SK-N-SH (cell line): ENCODE measurements around the gene LIN7C. TPM values are rescaled to one million over a fixed set of nuclear protein-coding genes. Genes with fewer than 3 reads are reported as not detected.
A peak's percentile ranks its signal among the peaks of the same experiment; 100 is the strongest.

ENCODE experiments used
- CTCF ChIA-PET: fragments of 300-600, 350-600 bp; formaldehyde crosslinking; extraction: SDS; loops from one replicate; lab custom pipeline; 2021; lab: Yijun Ruan, JAX
- POLR2A ChIA-PET: fragments of 350-600 bp; sonication (Branson Sonifier 250); formaldehyde crosslinking; extraction: SDS; loops from one replicate; lab custom pipeline; 2020; ENCODE audit warnings: antibody characterized with exemption, inconsistent platforms; lab: Yijun Ruan, JAX
- DNase-seq: peaks from one replicate; pipeline ENCODE4 v3.0.0; 2012
- H2AFZ ChIP-seq: fragments of 200-600 bp; sonication (generic); 2 replicates; pipeline ENCODE4 v1.8.1; 2016; ENCODE audit warnings: antibody characterized with exemption, mild to moderate bottlenecking, low read depth
- H3F3A ChIP-seq: fragments of 200-600 bp; sonication (generic); replicated peaks from 2 replicates; pipeline ENCODE3; 2016; ENCODE audit warnings: antibody characterized with exemption, mild to moderate bottlenecking; ENCODE audit not compliant: insufficient read depth
- H3K27ac ChIP-seq, 2 experiments: fragments of 200-500 bp in 1 of 2; fragments of 200-600 bp in 1 of 2; sonication (Bioruptor generic) in 1 of 2; sonication (generic), shearing (Covaris generic) in 1 of 2; 2 replicates each; pipeline versions ENCODE4 v1.5.1 to v1.6.1; 2014 to 2016; ENCODE audit warnings: low read depth in 2 of 2, inconsistent platforms in 1 of 2, low read length in 1 of 2, mild to moderate bottlenecking in 1 of 2, mixed read lengths in 1 of 2
- H3K27me3 ChIP-seq: fragments of 200-600 bp; sonication (generic), shearing (Covaris generic); 2 replicates; pipeline ENCODE4 v1.6.1; 2016; ENCODE audit warnings: mixed run types; ENCODE audit not compliant: insufficient read depth
- H3K36me3 ChIP-seq, 2 experiments: fragments of 200-500 bp in 1 of 2; fragments of 200-600 bp in 1 of 2; sonication (Bioruptor generic) in 1 of 2; sonication (generic) in 1 of 2; replicated peaks in 1 of 2; 2 replicates each; pipeline versions ENCODE3 to v1.5.1; 2014 to 2016; ENCODE audit warnings: low read length in 1 of 2, mild to moderate bottlenecking in 1 of 2; ENCODE audit not compliant: insufficient read depth in 2 of 2, control insufficient read depth in 1 of 2
- H3K4me1 ChIP-seq, 2 experiments: fragments of 200-500 bp in 1 of 2; fragments of 200-600 bp in 1 of 2; sonication (Bioruptor generic) in 1 of 2; sonication (generic), shearing (Covaris generic) in 1 of 2; 2 replicates each; pipeline versions ENCODE4 v1.5.1 to v1.6.1; 2014 to 2016; ENCODE audit warnings: low read depth in 1 of 2, low read length in 1 of 2, mixed run types in 1 of 2; ENCODE audit not compliant: insufficient read depth in 2 of 2, control insufficient read depth in 1 of 2
- H3K4me2 ChIP-seq: fragments of 200-600 bp; sonication (generic), shearing (Covaris generic); 2 replicates; pipeline ENCODE4 v1.6.1; 2017; ENCODE audit warnings: mixed run types
- H3K4me3 ChIP-seq, 2 experiments: fragments of 200-500 bp in 1 of 2; fragments of 200-600 bp in 1 of 2; sonication (Bioruptor generic) in 1 of 2; sonication (generic), shearing (Covaris generic) in 1 of 2; 2 replicates each; pipeline versions ENCODE4 v1.5.1 to v1.8.1; 2014 to 2016; ENCODE audit warnings: low read depth in 2 of 2, inconsistent platforms in 1 of 2, low read length in 1 of 2, mild to moderate bottlenecking in 1 of 2, mixed read lengths in 1 of 2, moderate library complexity in 1 of 2
- H3K79me2 ChIP-seq: fragments of 200-600 bp; sonication (generic); 2 replicates; pipeline ENCODE4 v1.8.1; 2017; ENCODE audit warnings: mild to moderate bottlenecking; ENCODE audit not compliant: insufficient read depth
- H3K9ac ChIP-seq: fragments of 200-600 bp; sonication (generic); 2 replicates; pipeline ENCODE4 v1.6.1; 2017; ENCODE audit warnings: mixed run types
- H3K9me2 ChIP-seq: fragments of 200-600 bp; sonication (generic); 2 replicates; pipeline ENCODE4 v1.6.1; 2017; ENCODE audit warnings: mixed run types
- H3K9me3 ChIP-seq: fragments of 200-600 bp; sonication (generic); 2 replicates; pipeline ENCODE4 v1.6.1; 2017; ENCODE audit warnings: mixed run types, mild to moderate bottlenecking, moderate library complexity
- H4K20me1 ChIP-seq: fragments of 200-600 bp; sonication (generic); 2 replicates; pipeline ENCODE4 v1.6.1; 2017; ENCODE audit warnings: mild to moderate bottlenecking, mixed run types; ENCODE audit not compliant: insufficient read depth
- ELF1 ChIP-seq: IDR thresholded peaks from 2 replicates; pipeline ENCODE4 v1.4.0; 2012
- EP300 ChIP-seq, 2 experiments: IDR thresholded peaks; 2 replicates each; pipeline versions ENCODE4 v1.4.0 to v1.6.1; 2012; ENCODE audit warnings: borderline replicate concordance in 1 of 2, low read depth in 1 of 2, low read length in 1 of 2
- EZH2phosphoT487 ChIP-seq: fragments of 200-600 bp; sonication (generic); IDR thresholded peaks from 2 replicates; pipeline ENCODE4 v1.6.1; 2017; ENCODE audit warnings: low read depth, mixed run types, mild to moderate bottlenecking, antibody characterized with exemption, moderate library complexity, borderline replicate concordance
- FOXJ3 ChIP-seq: sonication (generic); formaldehyde crosslinking; IDR thresholded peaks from 2 replicates; pipeline ENCODE4 v1.5.1; 2020; ENCODE audit warnings: mild to moderate bottlenecking, missing genetic modification reagents
- GATA2 ChIP-seq: sonication (generic); formaldehyde crosslinking; IDR thresholded peaks from 2 replicates; pipeline ENCODE4 v1.5.0; 2020; ENCODE audit warnings: mild to moderate bottlenecking, missing genetic modification reagents
- MEF2A ChIP-seq: IDR thresholded peaks from 2 replicates; pipeline ENCODE4 v1.4.0; 2012; ENCODE audit warnings: low read depth, borderline replicate concordance
- MXI1 ChIP-seq: IDR thresholded peaks from 2 replicates; pipeline ENCODE4 v1.6.1; 2012; ENCODE audit warnings: mild to moderate bottlenecking, low read depth, low read length, improper control_type of control experiment
- NFIC ChIP-seq: IDR thresholded peaks from 2 replicates; pipeline ENCODE4 v1.4.0; 2012; ENCODE audit warnings: borderline replicate concordance
- NRF1 ChIP-seq: IDR thresholded peaks from 2 replicates; pipeline ENCODE4 v1.6.1; 2012; ENCODE audit warnings: low read depth, mild to moderate bottlenecking, low read length
- POLR2AphosphoS5 ChIP-seq: IDR thresholded peaks from 2 replicates; pipeline ENCODE4 v1.6.1; 2012; ENCODE audit warnings: low read depth, low read length
- RCOR1 ChIP-seq: fragments of 150-350 bp; IDR thresholded peaks from 2 replicates; pipeline ENCODE4 v1.6.1; 2017; ENCODE audit warnings: antibody characterized with exemption, low read length
- RXRA ChIP-seq: IDR thresholded peaks from 2 replicates; pipeline ENCODE4 v1.4.0; 2012; ENCODE audit warnings: low read depth, mild to moderate bottlenecking, borderline replicate concordance
- SIN3A ChIP-seq: IDR thresholded peaks from 2 replicates; pipeline ENCODE4 v1.6.1; 2012; ENCODE audit warnings: low read depth, mild to moderate bottlenecking, low read length, moderate library complexity, borderline replicate concordance
- YY1 ChIP-seq: IDR thresholded peaks from 2 replicates; pipeline ENCODE4 v1.4.0; 2012; ENCODE audit warnings: low read depth, mild to moderate bottlenecking
- WGBS: methylation state at CpG from one replicate; pipeline ENCODE4 v1.1.6; 2017; ENCODE audit warnings: low lambda C conversion rate; 5-methylcytosine and 5-hydroxymethylcytosine counted together
- polyA plus RNA-seq, 3 experiments: library from polyadenylated mRNA; depleted of rRNA; stranded (reverse); fragments of >200 nt; gene quantifications; 2 replicates each; pipeline ENCODE4 v1.2.3, GENCODE V29; 2012
- TF ChIP-seq, protein P1 (sequence below): IDR thresholded peaks from 2 replicates; pipeline ENCODE4 v1.4.0; 2012; ENCODE audit warnings: low read depth
- TF ChIP-seq, protein P2 (sequence below): IDR thresholded peaks from 2 replicates; pipeline ENCODE4; 2012
- TF ChIP-seq, protein P3 (sequence below): fragments of 150-350 bp; IDR thresholded peaks from 2 replicates; pipeline ENCODE4 v1.6.1; 2016; ENCODE audit warnings: mild to moderate bottlenecking, low read depth, low read length
- TF ChIP-seq, protein P4 (sequence below): fragments of 150-350 bp; IDR thresholded peaks from 2 replicates; pipeline ENCODE4 v1.6.1; 2017; ENCODE audit warnings: antibody characterized with exemption, low read length, low read depth, borderline replicate concordance
- TF ChIP-seq, protein P5 (sequence below): IDR thresholded peaks from 2 replicates; pipeline ENCODE4 v1.4.0; 2012; ENCODE audit warnings: low read depth, borderline replicate concordance
- TF ChIP-seq, protein P6 (sequence below): IDR thresholded peaks from 2 replicates; pipeline ENCODE4 v1.4.0; 2012; ENCODE audit warnings: low read depth, borderline replicate concordance

Gene LIN7C
- polyA plus RNA-seq, 1 of the 3 experiments (the other 2 are of a cell fraction): 7.3 TPM

DNA sequence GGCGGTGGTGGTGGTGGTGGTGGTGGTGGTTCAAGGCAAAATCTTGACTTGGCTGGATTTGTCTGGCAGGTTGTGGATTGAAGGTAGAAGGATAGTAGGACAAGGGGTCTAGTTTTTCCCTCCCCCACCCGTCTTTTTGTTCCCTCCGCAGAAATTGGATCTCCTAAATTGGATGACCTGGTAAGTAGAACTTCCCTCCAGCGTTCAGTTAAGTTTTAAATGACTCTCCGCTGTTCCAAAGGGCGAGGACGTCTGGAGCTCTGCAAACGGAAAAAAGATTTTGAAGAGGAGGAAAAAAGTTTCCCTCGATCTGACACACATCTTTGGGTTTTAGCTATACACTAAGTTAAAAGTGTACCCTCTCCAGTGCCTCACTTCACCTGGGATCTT, 33.6 kb downstream of the LIN7C start:
- CTCF ChIA-PET: interaction anchor here (0.7 to 2.4 kb wide), 4 partner anchors 13 to 289 kb away, joined by 3 to 11 read pairs (median 7); no protein-coding TSS in a partner anchor
- Histone ChIP-seq H3K79me2 (peaks cover 12% of the 10 kb centered on the region; the same call in 1 of the 2 replicates), H3K4me3 (peak overlapping the region in 1 of 2 experiments; percentile 15; a peak in 2 of 4 replicates), H3K4me1 (peaks cover 10 to 31% of the 10 kb centered on the region in 2 experiments), H3K9ac (no peak overlapping the region), H3K27me3 (no peaks in the 10 kb centered on the region), H3F3A (peaks cover 4% of the 10 kb centered on the region), H4K20me1 (no peaks in the 10 kb centered on the region; the same call in 1 of the 2 replicates), H3K27ac (no peak overlapping the region), H2AFZ (peak overlapping the region; percentile 60; the same call in 1 of the 2 replicates), H3K9me2 (no peaks in the 10 kb centered on the region), H3K9me3 (no peaks in the 10 kb centered on the region), H3K36me3 (no peaks in the 10 kb centered on the region), H3K4me2 (no peak overlapping the region)
- POLR2A ChIA-PET: interaction anchor here (0.7 kb wide), 1 partner anchor 283 kb away, joined by 3 read pairs; no protein-coding TSS in a partner anchor
- TF ChIP-seq ELF1 (no peak), MEF2A (no peak)
- TF ChIP-seq, protein P1, sequence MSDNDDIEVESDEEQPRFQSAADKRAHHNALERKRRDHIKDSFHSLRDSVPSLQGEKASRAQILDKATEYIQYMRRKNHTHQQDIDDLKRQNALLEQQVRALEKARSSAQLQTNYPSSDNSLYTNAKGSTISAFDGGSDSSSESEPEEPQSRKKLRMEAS: no peak
- 20% methylated on average over 8 of the region's 9 CpGs for WGBS
- no peak for DNase-seq

DNA sequence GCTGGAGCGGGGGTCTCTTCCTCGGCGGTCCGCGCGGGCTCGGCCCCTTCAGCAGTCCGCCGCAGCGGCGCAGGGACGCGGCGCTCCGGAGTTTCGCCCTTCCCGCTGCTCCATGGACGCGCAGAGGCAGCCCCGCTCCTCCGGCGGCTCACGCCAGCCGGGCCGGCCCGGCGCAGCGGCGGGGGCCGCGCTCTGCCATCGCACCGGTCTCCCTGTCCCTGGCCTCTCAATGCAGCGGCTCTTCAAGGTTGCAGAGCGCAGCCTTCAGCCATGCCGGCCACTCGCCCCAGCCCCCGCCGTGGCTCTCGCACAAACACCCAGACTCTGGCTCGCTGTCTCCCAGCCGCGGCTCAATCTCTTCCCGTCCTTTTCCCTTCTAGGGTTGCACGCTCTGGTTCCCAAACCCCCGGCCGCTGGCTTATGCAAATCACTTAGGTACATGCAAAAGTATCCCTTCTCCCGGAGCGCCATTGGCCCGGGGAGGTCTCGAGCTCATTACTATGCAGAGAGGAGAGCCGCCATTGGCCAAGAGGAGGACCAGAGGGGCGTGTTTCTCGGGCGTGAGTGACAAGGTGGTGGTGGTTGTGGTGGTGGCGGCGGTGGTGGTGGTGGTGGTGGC, 34.1 kb downstream of the LIN7C start, which contains the start of gene LGR4:
LGR4 (minus strand) TSS at position 393 of the 619 bp plus-strand sequence. CDS start 488 bp downstream, outside the sequence.
- H3K9ac ChIP-seq: peak within 1 kb of the TSS; percentile 77
- no peaks in the 10 kb centered on the region for H3K9me2 ChIP-seq
- peak within 1 kb of the TSS; percentile 71; the same call in 1 of the 2 replicates for H2AFZ ChIP-seq
- WGBS: 1% methylated on average over 16 of the region's 57 CpGs
- peaks cover 10 to 33% of the 10 kb centered on the region in 2 experiments for H3K4me1 ChIP-seq
- ChIA-PET POLR2A (interaction anchor here (1.1 kb wide), 1 partner anchor 100 kb away, joined by 3 read pairs; no protein-coding TSS in a partner anchor), CTCF (interaction anchor here (0.7 to 2.4 kb wide), 4 partner anchors 14 to 289 kb away, joined by 3 to 11 read pairs (median 7); no protein-coding TSS in a partner anchor)
- H3K27ac ChIP-seq: peak within 1 kb of the TSS; percentile 63 to 75
- no peaks in the 10 kb centered on the region for H3K27me3 ChIP-seq
- peak; percentile 90 for DNase-seq
- H3K4me2 ChIP-seq: peak within 1 kb of the TSS; percentile 85
- no peaks in the 10 kb centered on the region for H3K9me3 ChIP-seq
- H3K79me2 ChIP-seq: peaks cover 14% of the 10 kb centered on the region; the same call in 1 of the 2 replicates
- no peaks in the 10 kb centered on the region; the same call in 1 of the 2 replicates for H4K20me1 ChIP-seq
- H3K36me3 ChIP-seq: no peaks in the 10 kb centered on the region
- peaks cover 4% of the 10 kb centered on the region for H3F3A ChIP-seq
- peak within 1 kb of the TSS; percentile 75 to 87 for H3K4me3 ChIP-seq
- TF ChIP-seq, protein P2, sequence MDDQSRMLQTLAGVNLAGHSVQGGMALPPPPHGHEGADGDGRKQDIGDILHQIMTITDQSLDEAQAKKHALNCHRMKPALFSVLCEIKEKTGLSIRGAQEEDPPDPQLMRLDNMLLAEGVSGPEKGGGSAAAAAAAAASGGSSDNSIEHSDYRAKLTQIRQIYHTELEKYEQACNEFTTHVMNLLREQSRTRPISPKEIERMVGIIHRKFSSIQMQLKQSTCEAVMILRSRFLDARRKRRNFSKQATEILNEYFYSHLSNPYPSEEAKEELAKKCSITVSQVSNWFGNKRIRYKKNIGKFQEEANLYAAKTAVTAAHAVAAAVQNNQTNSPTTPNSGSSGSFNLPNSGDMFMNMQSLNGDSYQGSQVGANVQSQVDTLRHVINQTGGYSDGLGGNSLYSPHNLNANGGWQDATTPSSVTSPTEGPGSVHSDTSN: peak; percentile 84
- TF ChIP-seq SIN3A (no peak), RXRA (no peak), YY1 (no peak; the same call in 1 of the 2 replicates), RCOR1 (no peak), NFIC (no peak), MXI1 (peak; percentile 65), NRF1 (no peak), MEF2A (no peak), POLR2AphosphoS5 (peak; percentile 72), FOXJ3 (CRISPR knock-in tag) (no peak), EP300 (IDR thresholded peaks at IDR 0.05; ENCODE audit: borderline replicate concordance in 1 of 2, low read depth in 1 of 2, low read length in 1 of 2) (no peak), GATA2 (no peak), EZH2phosphoT487 (no peak)
- TF ChIP-seq, protein P3, sequence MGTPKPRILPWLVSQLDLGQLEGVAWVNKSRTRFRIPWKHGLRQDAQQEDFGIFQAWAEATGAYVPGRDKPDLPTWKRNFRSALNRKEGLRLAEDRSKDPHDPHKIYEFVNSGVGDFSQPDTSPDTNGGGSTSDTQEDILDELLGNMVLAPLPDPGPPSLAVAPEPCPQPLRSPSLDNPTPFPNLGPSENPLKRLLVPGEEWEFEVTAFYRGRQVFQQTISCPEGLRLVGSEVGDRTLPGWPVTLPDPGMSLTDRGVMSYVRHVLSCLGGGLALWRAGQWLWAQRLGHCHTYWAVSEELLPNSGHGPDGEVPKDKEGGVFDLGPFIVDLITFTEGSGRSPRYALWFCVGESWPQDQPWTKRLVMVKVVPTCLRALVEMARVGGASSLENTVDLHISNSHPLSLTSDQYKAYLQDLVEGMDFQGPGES: no peak
- TF ChIP-seq, protein P4, sequence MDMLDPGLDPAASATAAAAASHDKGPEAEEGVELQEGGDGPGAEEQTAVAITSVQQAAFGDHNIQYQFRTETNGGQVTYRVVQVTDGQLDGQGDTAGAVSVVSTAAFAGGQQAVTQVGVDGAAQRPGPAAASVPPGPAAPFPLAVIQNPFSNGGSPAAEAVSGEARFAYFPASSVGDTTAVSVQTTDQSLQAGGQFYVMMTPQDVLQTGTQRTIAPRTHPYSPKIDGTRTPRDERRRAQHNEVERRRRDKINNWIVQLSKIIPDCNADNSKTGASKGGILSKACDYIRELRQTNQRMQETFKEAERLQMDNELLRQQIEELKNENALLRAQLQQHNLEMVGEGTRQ: no peak
- TF ChIP-seq, protein P5, sequence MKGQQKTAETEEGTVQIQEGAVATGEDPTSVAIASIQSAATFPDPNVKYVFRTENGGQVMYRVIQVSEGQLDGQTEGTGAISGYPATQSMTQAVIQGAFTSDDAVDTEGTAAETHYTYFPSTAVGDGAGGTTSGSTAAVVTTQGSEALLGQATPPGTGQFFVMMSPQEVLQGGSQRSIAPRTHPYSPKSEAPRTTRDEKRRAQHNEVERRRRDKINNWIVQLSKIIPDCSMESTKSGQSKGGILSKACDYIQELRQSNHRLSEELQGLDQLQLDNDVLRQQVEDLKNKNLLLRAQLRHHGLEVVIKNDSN: no peak
- TF ChIP-seq, protein P6, sequence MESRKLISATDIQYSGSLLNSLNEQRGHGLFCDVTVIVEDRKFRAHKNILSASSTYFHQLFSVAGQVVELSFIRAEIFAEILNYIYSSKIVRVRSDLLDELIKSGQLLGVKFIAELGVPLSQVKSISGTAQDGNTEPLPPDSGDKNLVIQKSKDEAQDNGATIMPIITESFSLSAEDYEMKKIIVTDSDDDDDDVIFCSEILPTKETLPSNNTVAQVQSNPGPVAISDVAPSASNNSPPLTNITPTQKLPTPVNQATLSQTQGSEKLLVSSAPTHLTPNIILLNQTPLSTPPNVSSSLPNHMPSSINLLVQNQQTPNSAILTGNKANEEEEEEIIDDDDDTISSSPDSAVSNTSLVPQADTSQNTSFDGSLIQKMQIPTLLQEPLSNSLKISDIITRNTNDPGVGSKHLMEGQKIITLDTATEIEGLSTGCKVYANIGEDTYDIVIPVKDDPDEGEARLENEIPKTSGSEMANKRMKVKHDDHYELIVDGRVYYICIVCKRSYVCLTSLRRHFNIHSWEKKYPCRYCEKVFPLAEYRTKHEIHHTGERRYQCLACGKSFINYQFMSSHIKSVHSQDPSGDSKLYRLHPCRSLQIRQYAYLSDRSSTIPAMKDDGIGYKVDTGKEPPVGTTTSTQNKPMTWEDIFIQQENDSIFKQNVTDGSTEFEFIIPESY: no peak
